Endothelial cell of umbilical vein (primary cell): ENCODE results near the gene DNAI7. TPM values are rescaled to one million over a fixed set of nuclear protein-coding genes. Genes with fewer than 3 reads are reported as not detected.

Experiments used
- BruUV-seq: library from RNA; stranded (reverse); fragments of 400-500 nt; replicated peaks from 2 replicates; lab custom pipeline; 2021; lab: Mats Ljungman, UMichigan
- CTCF ChIA-PET: fragments of 300-600, 350-600 bp; sonication (Branson Sonifier 250); formaldehyde crosslinking; loops from one replicate; lab custom pipeline; 2021; ENCODE audit warnings: antibody characterized with exemption, inconsistent platforms; lab: Charles Lee
- POLR2A ChIA-PET: fragments of 300-600, 350-600 bp; sonication (Branson Sonifier 250); formaldehyde crosslinking; loops from one replicate; lab custom pipeline; 2021; ENCODE audit warnings: antibody characterized with exemption, inconsistent platforms; lab: Charles Lee
- DNase-seq: peaks from one replicate; pipeline ENCODE4 v3.0.0-alpha.2; 2011; ENCODE audit warnings: low read depth, low spot score
- FAIRE-seq: peaks from 2 replicates; lab custom pipeline; 2011; peaks lifted over from hg19 to GRCh38; lab: Jason Lieb, UNC
- H2AFZ ChIP-seq: 2 replicates; pipeline ENCODE4 v1.6.0; 2012; ENCODE audit warnings: low read depth, low read length, control low read depth, inconsistent platforms
- H3K27ac ChIP-seq: 2 replicates; pipeline ENCODE4 v1.5.1; 2011; ENCODE audit warnings: low read depth, mild to moderate bottlenecking, control low read depth, low read length, moderate library complexity; ENCODE audit not compliant: insufficient read depth
- H3K27me3 ChIP-seq, 2 experiments: 2 replicates each; pipeline versions ENCODE4 v1.6.0 to v1.6.1; 2011; ENCODE audit warnings: low read length in 2 of 2, mixed read lengths in 1 of 2; ENCODE audit not compliant: control insufficient read depth in 2 of 2, insufficient read depth in 2 of 2
- H3K36me3 ChIP-seq, 2 experiments: 2 replicates in 1 of 2; 3 replicates in 1 of 2; pipeline ENCODE4 v1.5.1; 2011; ENCODE audit warnings: low read length in 2 of 2, mild to moderate bottlenecking in 1 of 2, moderate library complexity in 1 of 2; ENCODE audit not compliant: control insufficient read depth in 2 of 2, insufficient read depth in 2 of 2; ENCODE audit errors: extremely low read depth in 1 of 2
- H3K4me1 ChIP-seq: 3 replicates; pipeline ENCODE4 v1.5.1; 2011; ENCODE audit warnings: mild to moderate bottlenecking, low read length; ENCODE audit not compliant: control insufficient read depth, insufficient read depth; ENCODE audit errors: extremely low read depth
- H3K4me2 ChIP-seq: 2 replicates; pipeline ENCODE4 v1.6.1; 2011; ENCODE audit warnings: low read length, control low read depth, mixed read lengths; ENCODE audit not compliant: insufficient read depth
- H3K4me3 ChIP-seq, 3 experiments: fragments of 200-600 bp in 1 of 3; sonication (generic), shearing (Covaris generic) in 1 of 3; replicated peaks in 1 of 3; 2 replicates each; pipeline ENCODE4 v1.5.1; 2011 to 2016; ENCODE audit warnings: control low read depth in 3 of 3, low read length in 3 of 3, mild to moderate bottlenecking in 2 of 3, inconsistent platforms in 1 of 3, low read depth in 1 of 3, moderate library complexity in 1 of 3; ENCODE audit not compliant: insufficient read depth in 1 of 3
- H3K79me2 ChIP-seq: 2 replicates; pipeline ENCODE4 v1.6.0; 2012; ENCODE audit warnings: low read length, inconsistent platforms; ENCODE audit not compliant: control insufficient read depth, insufficient read depth
- H3K9ac ChIP-seq: replicated peaks from 2 replicates; pipeline ENCODE3; 2011; ENCODE audit warnings: low read length, control low read depth; ENCODE audit not compliant: insufficient read depth; ENCODE audit errors: extremely low read depth
- H3K9me1 ChIP-seq: replicated peaks from 3 replicates; pipeline ENCODE4 v1.6.0; 2011; ENCODE audit warnings: mild to moderate bottlenecking, low read length; ENCODE audit not compliant: control insufficient read depth, insufficient read depth; ENCODE audit errors: extremely low read depth
- H3K9me3 ChIP-seq: replicated peaks from 2 replicates; pipeline ENCODE4 v1.5.1; 2012; ENCODE audit warnings: low read length, inconsistent platforms; ENCODE audit not compliant: control insufficient read depth, insufficient read depth
- H4K20me1 ChIP-seq: replicated peaks from 2 replicates; pipeline ENCODE3; 2011; ENCODE audit warnings: mild to moderate bottlenecking, low read length; ENCODE audit not compliant: control insufficient read depth, insufficient read depth; ENCODE audit errors: extremely low read depth
- EZH2 ChIP-seq: IDR thresholded peaks from 2 replicates; pipeline ENCODE4 v1.6.1; 2012; ENCODE audit warnings: borderline replicate concordance, low read depth, mild to moderate bottlenecking, moderate library complexity, low read length, inconsistent platforms; ENCODE audit not compliant: severe bottlenecking
- FOS ChIP-seq: IDR thresholded peaks from 2 replicates; pipeline ENCODE4 v1.6.1; 2011; ENCODE audit warnings: mild to moderate bottlenecking, low read length, moderate library complexity, borderline replicate concordance; ENCODE audit not compliant: insufficient read depth
- GATA2 ChIP-seq: IDR thresholded peaks from 2 replicates; pipeline ENCODE4 v1.7.0; 2011; ENCODE audit warnings: low read depth, mild to moderate bottlenecking, moderate library complexity, mixed read lengths, low read length; ENCODE audit not compliant: insufficient read length, insufficient read depth
- JUN ChIP-seq: IDR thresholded peaks from 2 replicates; pipeline ENCODE4 v1.6.1; 2011; ENCODE audit warnings: borderline replicate concordance, low read depth; ENCODE audit not compliant: insufficient read length, insufficient read depth
- MYC ChIP-seq: IDR thresholded peaks from one replicate; pipeline ENCODE4 v1.6.1; 2011; ENCODE audit warnings: mild to moderate bottlenecking, low read depth, low read length
- POLR2A ChIP-seq: IDR thresholded peaks from 2 replicates; pipeline ENCODE4 v1.6.1; 2012; ENCODE audit warnings: low read depth, mild to moderate bottlenecking, control low read depth, low read length
- POLR2AphosphoS5 ChIP-seq: IDR thresholded peaks from 2 replicates; pipeline ENCODE4 v1.6.1; 2012; ENCODE audit warnings: low read depth, mild to moderate bottlenecking, control low read depth, low read length, moderate library complexity; ENCODE audit not compliant: insufficient read depth
- dilution Hi-C: fragments of 300-500 bp; cut with MboI; formaldehyde crosslinking; loops from one replicate; pipeline ENCODE4 v1.15.0; 2019; ENCODE audit warnings: low sequenced_read_pairs; ENCODE audit not compliant: extremely low pct_ligation_motif_present
- intact Hi-C: fragments of 100-400 bp; cut with micrococcal nuclease; formaldehyde crosslinking; loops from one replicate; pipeline ENCODE4 v1.10.0; 2022
- polyA plus RNA-seq, 4 experiments: library from polyadenylated mRNA; depleted of rRNA in 3 of 4; stranded (reverse) in 3 of 4; unstranded in 1 of 4; fragments of >200 nt; gene quantifications; 2 replicates each; pipeline versions ENCODE4 v1.2.1 to v1.2.3, GENCODE V29; 2011 to 2012; ENCODE audit warnings: missing spikeins in 1 of 4
- total RNA-seq: library from RNA; stranded (reverse); gene quantifications from 2 replicates; pipeline ENCODE4 v1.2.3, GENCODE V29; 2021
- TF ChIP-seq, protein P1 (sequence below), 2 donors: IDR thresholded peaks; 1 replicate in 1 of 2; 2 replicates in 1 of 2; pipeline ENCODE4 v1.5.1; 2011; ENCODE audit warnings: low read length in 2 of 2, mild to moderate bottlenecking in 2 of 2, moderate library complexity in 2 of 2, control low read depth in 1 of 2, inconsistent platforms in 1 of 2, low read depth in 1 of 2; ENCODE audit not compliant: insufficient read depth in 1 of 2; ENCODE audit errors: extremely low read depth in 1 of 2
- TF ChIP-seq, protein P2 (sequence below): IDR thresholded peaks from 2 replicates; pipeline ENCODE4 v1.6.1; 2011; ENCODE audit not compliant: insufficient read depth, insufficient read length

Gene DNAI7
- total and polyA plus RNA-seq, 2 donors (not counting 3 experiments of a cell fraction or from before 2014, with no cell fraction given), result not detected

DNA sequence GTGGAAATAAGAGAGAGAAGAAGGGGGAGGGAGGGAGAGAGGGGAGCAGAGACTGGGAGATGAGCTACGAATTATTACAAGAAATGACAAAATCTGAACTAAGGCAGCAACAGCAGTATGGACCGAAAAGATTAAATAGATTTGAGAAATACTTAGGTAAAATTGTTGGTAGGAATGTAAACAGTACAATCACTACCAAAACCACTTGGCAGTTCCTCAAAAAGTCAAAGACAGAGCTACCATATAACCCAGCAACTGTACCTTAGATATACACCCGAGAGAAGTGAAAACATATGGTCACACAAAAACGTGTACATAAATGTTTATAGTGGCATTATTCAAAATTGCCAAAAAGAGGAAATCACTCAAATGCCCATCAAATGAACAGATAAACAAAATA, 41.7 kb upstream of the DNAI7 start:
- Histone ChIP-seq H3K79me2 (peaks cover 13% of the 10 kb centered on the region), H3K4me3 (no peak overlapping the region), H3K9ac (no peak overlapping the region), H2AFZ (no peak overlapping the region), H4K20me1 (no peaks in the 10 kb centered on the region), H3K27me3 (no peaks in the 10 kb centered on the region), H3K27ac (no peak overlapping the region), H3K4me1 (no peaks in the 10 kb centered on the region), H3K36me3 (no peaks in the 10 kb centered on the region), H3K9me1 (no peaks in the 10 kb centered on the region), H3K4me2 (no peak overlapping the region), H3K9me3 (no peaks in the 10 kb centered on the region)
- BruUV-seq, result no TSS peak
- POLR2A ChIA-PET, result no interaction called here
- TF ChIP-seq JUN (no peak), EZH2 (no peak)
- dilution Hi-C loops, result no loop called here
- intact Hi-C loops, result no loop called here
- FAIRE-seq (no peak), DNase-seq (no peak)
- CTCF ChIA-PET, result no interaction called here

DNA sequence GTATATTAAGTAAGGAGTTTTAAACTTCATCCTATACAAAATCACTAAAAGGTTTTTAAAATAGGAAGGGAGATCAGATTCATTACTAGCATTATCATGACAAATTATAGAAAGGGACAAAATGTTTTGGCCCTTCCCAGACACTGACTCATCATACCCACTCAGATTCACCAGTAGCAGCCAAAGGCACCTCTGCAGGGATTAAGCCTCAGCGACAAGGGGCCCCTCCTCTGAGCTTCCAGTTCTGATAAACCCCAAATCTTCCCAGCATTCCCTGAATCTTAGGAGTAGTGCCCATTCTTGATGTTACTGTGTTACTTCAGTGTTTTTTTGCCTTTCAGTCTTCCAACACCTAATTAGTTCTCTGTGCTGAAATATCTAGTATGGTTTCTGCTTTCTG, 41.2 kb upstream of the DNAI7 start:
- Histone ChIP-seq H3K27ac (no peak overlapping the region), H3K9ac (no peak overlapping the region), H2AFZ (no peak overlapping the region), H3K36me3 (no peaks in the 10 kb centered on the region), H3K4me2 (no peak overlapping the region), H3K79me2 (peaks cover 13% of the 10 kb centered on the region), H4K20me1 (no peaks in the 10 kb centered on the region), H3K27me3 (no peaks in the 10 kb centered on the region), H3K4me3 (no peak overlapping the region), H3K9me3 (no peaks in the 10 kb centered on the region), H3K4me1 (no peaks in the 10 kb centered on the region), H3K9me1 (no peaks in the 10 kb centered on the region)
- ChIA-PET POLR2A (no interaction called here), CTCF (no interaction called here)
- no peak for FAIRE-seq
- no TSS peak for BruUV-seq
- dilution Hi-C loops (no loop called here), intact Hi-C loops (no loop called here)
- DNase-seq, result no peak
- TF ChIP-seq POLR2AphosphoS5 (no peak), MYC (no peak), JUN (no peak), FOS (no peak), EZH2 (no peak), GATA2 (no peak), POLR2A (no peak)
- TF ChIP-seq, protein P1, sequence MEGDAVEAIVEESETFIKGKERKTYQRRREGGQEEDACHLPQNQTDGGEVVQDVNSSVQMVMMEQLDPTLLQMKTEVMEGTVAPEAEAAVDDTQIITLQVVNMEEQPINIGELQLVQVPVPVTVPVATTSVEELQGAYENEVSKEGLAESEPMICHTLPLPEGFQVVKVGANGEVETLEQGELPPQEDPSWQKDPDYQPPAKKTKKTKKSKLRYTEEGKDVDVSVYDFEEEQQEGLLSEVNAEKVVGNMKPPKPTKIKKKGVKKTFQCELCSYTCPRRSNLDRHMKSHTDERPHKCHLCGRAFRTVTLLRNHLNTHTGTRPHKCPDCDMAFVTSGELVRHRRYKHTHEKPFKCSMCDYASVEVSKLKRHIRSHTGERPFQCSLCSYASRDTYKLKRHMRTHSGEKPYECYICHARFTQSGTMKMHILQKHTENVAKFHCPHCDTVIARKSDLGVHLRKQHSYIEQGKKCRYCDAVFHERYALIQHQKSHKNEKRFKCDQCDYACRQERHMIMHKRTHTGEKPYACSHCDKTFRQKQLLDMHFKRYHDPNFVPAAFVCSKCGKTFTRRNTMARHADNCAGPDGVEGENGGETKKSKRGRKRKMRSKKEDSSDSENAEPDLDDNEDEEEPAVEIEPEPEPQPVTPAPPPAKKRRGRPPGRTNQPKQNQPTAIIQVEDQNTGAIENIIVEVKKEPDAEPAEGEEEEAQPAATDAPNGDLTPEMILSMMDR (IDR thresholded peaks at IDR 0.05; ENCODE audit: extremely low read depth in 1 of 2, insufficient read depth in 1 of 2, low read depth in 1 of 2, low read length in 2 of 2), result no peak
- TF ChIP-seq, protein P2, sequence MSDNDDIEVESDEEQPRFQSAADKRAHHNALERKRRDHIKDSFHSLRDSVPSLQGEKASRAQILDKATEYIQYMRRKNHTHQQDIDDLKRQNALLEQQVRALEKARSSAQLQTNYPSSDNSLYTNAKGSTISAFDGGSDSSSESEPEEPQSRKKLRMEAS, result no peak
